RWPE2 (cell line): Measurements from ENCODE around the gene PPAN.

Source experiments
- ATAC-seq: fragments of 200-7000 bp; cut with Tn5 transposase; 3 replicates; pipeline ENCODE4 v1.9.1; 2021; ENCODE audit warnings: low read depth
- DNase-seq: peaks from one replicate; pipeline ENCODE4 v3.0.0-alpha.2; 2020; ENCODE audit warnings: low spot score
- H3K27ac ChIP-seq: fragments of 450-650 bp; 2 replicates; pipeline ENCODE4 v1.5.1; 2017; ENCODE audit warnings: mild to moderate bottlenecking; ENCODE audit not compliant: poor library complexity, severe bottlenecking
- H3K27me3 ChIP-seq: fragments of 250-450 bp; sonication (Bioruptor Pico); 2 replicates; pipeline ENCODE4 v1.5.1; 2021; ENCODE audit warnings: mild to moderate bottlenecking, moderate library complexity; ENCODE audit not compliant: insufficient read depth, poor library complexity, severe bottlenecking
- H3K36me3 ChIP-seq: fragments of 250-450 bp; sonication (Bioruptor Pico); 2 replicates; pipeline ENCODE4 v1.5.1; 2020; ENCODE audit warnings: low read depth, mild to moderate bottlenecking, moderate library complexity
- H3K4me1 ChIP-seq: fragments of 250-450 bp; sonication (Bioruptor Pico); 2 replicates; pipeline ENCODE4 v1.5.1; 2021; ENCODE audit warnings: mild to moderate bottlenecking, moderate library complexity; ENCODE audit not compliant: insufficient read depth, poor library complexity, severe bottlenecking
- H3K4me3 ChIP-seq: fragments of 250-450 bp; sonication (Bioruptor Pico); 2 replicates; pipeline ENCODE4 v1.5.1; 2021; ENCODE audit warnings: mild to moderate bottlenecking, moderate library complexity; ENCODE audit not compliant: severe bottlenecking
- H3K9me3 ChIP-seq: fragments of 250-450 bp; sonication (Bioruptor Pico); 2 replicates; pipeline ENCODE4 v1.5.1; 2021; ENCODE audit warnings: mild to moderate bottlenecking, moderate library complexity; ENCODE audit not compliant: severe bottlenecking
- TF ChIP-seq, protein P1 (sequence below): fragments of 450-650 bp; IDR thresholded peaks from one replicate; pipeline ENCODE4 v1.5.1; 2017; ENCODE audit warnings: mild to moderate bottlenecking, moderate library complexity; ENCODE audit not compliant: poor library complexity, severe bottlenecking

PPAN gene

GRCh38 chr19:10087296-10088061, 18.7 kb upstream of the PPAN start:
- ATAC-seq (no peak), DNase-seq (no peak)
- TF ChIP-seq, protein P1, sequence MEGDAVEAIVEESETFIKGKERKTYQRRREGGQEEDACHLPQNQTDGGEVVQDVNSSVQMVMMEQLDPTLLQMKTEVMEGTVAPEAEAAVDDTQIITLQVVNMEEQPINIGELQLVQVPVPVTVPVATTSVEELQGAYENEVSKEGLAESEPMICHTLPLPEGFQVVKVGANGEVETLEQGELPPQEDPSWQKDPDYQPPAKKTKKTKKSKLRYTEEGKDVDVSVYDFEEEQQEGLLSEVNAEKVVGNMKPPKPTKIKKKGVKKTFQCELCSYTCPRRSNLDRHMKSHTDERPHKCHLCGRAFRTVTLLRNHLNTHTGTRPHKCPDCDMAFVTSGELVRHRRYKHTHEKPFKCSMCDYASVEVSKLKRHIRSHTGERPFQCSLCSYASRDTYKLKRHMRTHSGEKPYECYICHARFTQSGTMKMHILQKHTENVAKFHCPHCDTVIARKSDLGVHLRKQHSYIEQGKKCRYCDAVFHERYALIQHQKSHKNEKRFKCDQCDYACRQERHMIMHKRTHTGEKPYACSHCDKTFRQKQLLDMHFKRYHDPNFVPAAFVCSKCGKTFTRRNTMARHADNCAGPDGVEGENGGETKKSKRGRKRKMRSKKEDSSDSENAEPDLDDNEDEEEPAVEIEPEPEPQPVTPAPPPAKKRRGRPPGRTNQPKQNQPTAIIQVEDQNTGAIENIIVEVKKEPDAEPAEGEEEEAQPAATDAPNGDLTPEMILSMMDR, result no peak
- Histone ChIP-seq H3K9me3 (no peaks in the 10 kb centered on the region), H3K27ac (peak overlapping the region; percentile 39), H3K4me3 (peak overlapping the region; percentile 71), H3K36me3 (peaks cover 19% of the 10 kb centered on the region), H3K4me1 (no peaks in the 10 kb centered on the region), H3K27me3 (no peaks in the 10 kb centered on the region)

DNA sequence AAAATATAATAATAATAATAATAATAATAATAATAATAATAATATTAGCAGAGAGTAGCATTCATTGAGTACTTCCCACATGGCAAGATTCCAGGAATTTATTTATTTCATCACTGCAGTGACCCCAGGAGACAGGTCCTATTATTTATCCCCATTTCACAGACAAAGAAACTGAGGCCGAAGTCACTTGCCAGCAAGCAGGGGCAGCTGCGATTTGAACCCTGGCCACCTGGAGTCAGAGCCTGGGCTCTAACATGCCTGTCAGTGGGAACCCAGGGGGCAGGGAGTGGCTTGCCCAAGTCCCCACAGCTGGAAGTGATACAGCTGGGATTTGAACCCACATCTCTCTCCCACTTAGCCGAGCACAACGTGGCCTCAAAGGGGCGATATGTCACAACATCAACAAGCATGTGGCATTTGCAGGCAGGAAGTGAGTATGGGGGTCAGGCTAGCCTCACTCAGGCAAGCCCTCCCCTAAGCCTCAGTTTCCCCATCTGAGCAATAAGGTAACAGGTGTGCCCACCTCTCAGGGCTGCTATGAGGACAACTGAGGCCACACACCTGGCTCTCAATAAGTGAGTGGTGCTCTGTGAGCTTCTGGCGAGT, 17.1 kb upstream of the PPAN start:
- Histone ChIP-seq H3K4me3 (no peak overlapping the region), H3K36me3 (peaks cover 25% of the 10 kb centered on the region), H3K27me3 (no peaks in the 10 kb centered on the region), H3K9me3 (no peaks in the 10 kb centered on the region), H3K27ac (no peak overlapping the region), H3K4me1 (no peaks in the 10 kb centered on the region)
- no peak for DNase-seq
- TF ChIP-seq, protein P1, result no peak
- no peak for ATAC-seq

DNA sequence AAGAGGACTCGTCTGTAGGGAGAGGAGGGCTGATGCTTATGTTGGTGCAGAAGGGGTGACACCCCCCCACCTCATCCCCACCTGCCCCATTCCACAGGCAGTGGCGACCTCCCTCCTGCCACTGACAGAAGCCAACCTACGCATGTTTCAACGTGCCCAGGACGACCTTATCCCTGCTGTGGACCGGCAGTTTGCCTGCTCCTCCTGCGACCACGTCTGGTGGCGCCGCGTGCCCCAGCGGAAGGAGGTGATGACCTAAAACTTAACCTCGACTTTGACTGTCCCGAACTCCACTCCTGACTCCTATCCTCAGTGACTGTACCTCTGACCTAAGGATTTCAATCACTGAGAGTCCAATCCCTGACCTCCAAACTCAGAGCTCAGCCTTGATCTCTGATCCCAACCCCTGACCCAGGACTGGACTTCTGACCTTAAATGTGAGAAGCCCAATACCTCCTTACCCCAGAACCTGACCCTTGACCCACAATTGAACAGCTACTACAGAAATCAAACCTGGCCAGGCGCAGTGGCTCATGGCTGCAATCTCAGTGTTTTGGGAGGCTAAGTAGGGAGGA, 16.3 kb upstream of the PPAN start:
- ATAC-seq (no peak), DNase-seq (no peak)
- H3K27ac ChIP-seq, result no peak overlapping the region
- H3K4me1 ChIP-seq, result no peaks in the 10 kb centered on the region
- no peaks in the 10 kb centered on the region for H3K27me3 ChIP-seq
- H3K36me3 ChIP-seq, result peaks cover 25% of the 10 kb centered on the region
- H3K9me3 ChIP-seq, result no peaks in the 10 kb centered on the region
- no peak overlapping the region for H3K4me3 ChIP-seq
- TF ChIP-seq, protein P1, result no peak

GRCh38 chr19:10091370-10091687, 14.8 kb upstream of the PPAN start:
- H3K27me3 ChIP-seq, result no peaks in the 10 kb centered on the region

More at GRCh38 chr19:10091370-10091687, 14.8 kb upstream of the PPAN start:
- no peak for DNase-seq
- TF ChIP-seq, protein P1, result no peak
- ATAC-seq, result no peak
- Histone ChIP-seq H3K4me1 (no peaks in the 10 kb centered on the region), H3K9me3 (no peaks in the 10 kb centered on the region), H3K36me3 (peaks cover 25% of the 10 kb centered on the region), H3K4me3 (no peak overlapping the region), H3K27ac (no peak overlapping the region)
